Left kidney (tissue), 8 donors: ENCODE data around the gene TMED9. TPM values are rescaled to one million over a fixed set of nuclear protein-coding genes. Genes with fewer than 3 reads are reported as not detected.
A peak's percentile ranks its signal among the peaks of the same experiment; 100 is the strongest.
"Not testable (repeated sequence)": the region's sequence is repeated elsewhere in the genome, so short reads cannot be mapped to it uniquely, and the experiment has no call there.

ENCODE experiments used
- DNase-seq: peaks from one replicate; pipeline ENCODE4 v3.0.0-alpha.2; 2013
- long read RNA-seq, 8 donors: transcript quantifications; one replicate each; lab custom pipeline, GENCODE V29; 2026
- polyA plus RNA-seq: library from polyadenylated mRNA; unstranded; fragments of 120-200 nt; gene quantifications from one replicate; pipeline ENCODE4 v1.2.1, GENCODE V29; 2013; ENCODE audit not compliant: insufficient read length

TMED9 gene
- 139 TPM for polyA plus RNA-seq
- long read RNA-seq, donor 1, transcript TMED9-201 (5 exons, 1,473 nt): major isoform, 114 of 272 reads
- long read RNA-seq, donor 1, partial matches to known transcripts: 148 of 272 reads
- long read RNA-seq, donor 1, other reads (novel, unspliced or antisense): 5 of 272 reads
- long read RNA-seq, donor 2, transcript TMED9-205 (3 exons, 821 nt): minor isoform, 6 of 221 reads
- long read RNA-seq, donor 2, transcript TMED9-201 (5 exons, 1,473 nt): major isoform, 106 of 221 reads
- long read RNA-seq, donor 2, partial matches to known transcripts: 109 of 221 reads
- long read RNA-seq, donor 2, other reads (novel, unspliced or antisense): 0 of 221 reads
- long read RNA-seq, donor 3, transcript TMED9-201 (5 exons, 1,473 nt): major isoform, 133 of 291 reads
- long read RNA-seq, donor 3, partial matches to known transcripts: 147 of 291 reads
- long read RNA-seq, donor 3, other reads (novel, unspliced or antisense): 5 of 291 reads
- long read RNA-seq, donor 4, partial matches to known transcripts: 0 of 5 reads
- long read RNA-seq, donor 4, other reads (novel, unspliced or antisense): 0 of 5 reads
- long read RNA-seq, donor 5, transcript TMED9-201 (5 exons, 1,473 nt): major isoform, 251 of 281 reads
- long read RNA-seq, donor 5, partial matches to known transcripts: 25 of 281 reads
- long read RNA-seq, donor 5, other reads (novel, unspliced or antisense): 0 of 281 reads
- long read RNA-seq, donor 6, transcript TMED9-201 (5 exons, 1,473 nt): major isoform, 102 of 266 reads
- long read RNA-seq, donor 6, transcript TMED9-205 (3 exons, 821 nt): minor isoform, 5 of 266 reads
- long read RNA-seq, donor 6, partial matches to known transcripts: 156 of 266 reads
- long read RNA-seq, donor 6, other reads (novel, unspliced or antisense): 0 of 266 reads
- long read RNA-seq, donor 7, transcript TMED9-205 (3 exons, 821 nt): minor isoform, 5 of 376 reads
- long read RNA-seq, donor 7, transcript TMED9-201 (5 exons, 1,473 nt): major isoform, 169 of 376 reads
- long read RNA-seq, donor 7, partial matches to known transcripts: 200 of 376 reads
- long read RNA-seq, donor 7, other reads (novel, unspliced or antisense): 0 of 376 reads
- long read RNA-seq, donor 8, transcript TMED9-201 (5 exons, 1,473 nt): major isoform, 57 of 61 reads
- long read RNA-seq, donor 8, partial matches to known transcripts: 0 of 61 reads
- long read RNA-seq, donor 8, other reads (novel, unspliced or antisense): 0 of 61 reads

DNA sequence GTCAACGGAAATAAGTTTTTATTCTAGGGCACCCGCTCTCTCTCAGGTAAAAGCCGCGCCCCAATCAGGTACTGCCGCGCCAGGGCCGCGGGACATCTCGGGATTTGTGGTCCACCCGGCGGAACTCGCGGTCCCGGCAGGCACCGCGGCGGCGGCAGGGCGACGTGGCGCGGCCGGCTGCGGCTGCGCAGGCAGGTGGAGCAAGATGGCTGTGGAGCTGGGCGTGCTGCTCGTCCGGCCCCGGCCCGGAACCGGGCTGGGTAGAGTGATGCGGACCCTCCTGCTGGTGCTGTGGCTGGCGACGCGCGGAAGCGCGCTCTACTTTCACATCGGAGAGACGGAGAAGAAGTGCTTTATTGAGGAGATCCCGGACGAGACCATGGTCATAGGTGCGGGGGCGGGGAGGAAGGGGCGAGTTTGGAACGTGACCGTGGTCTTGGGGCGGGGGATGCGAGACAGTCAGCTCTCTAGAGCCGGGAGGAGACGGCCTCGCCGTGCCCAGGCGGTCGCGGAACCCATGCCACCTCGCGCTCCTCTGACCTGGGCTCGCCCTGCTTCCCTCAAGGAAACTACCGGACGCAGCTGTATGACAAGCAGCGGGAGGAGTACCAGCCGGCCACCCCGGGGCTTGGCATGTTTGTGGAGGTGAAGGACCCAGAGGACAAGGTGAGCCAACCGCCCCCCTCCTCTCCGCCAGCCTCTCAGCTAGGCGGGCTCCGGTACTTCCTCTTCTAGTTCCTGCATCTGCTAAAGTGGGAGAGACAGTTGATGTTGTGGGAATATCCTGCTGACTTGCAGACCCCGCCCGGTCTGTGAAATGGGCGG is at the start of gene TMED9:
Gene TMED9, plus strand, starts transcription at position 194 of the 825 bp plus-strand sequence. Its CDS starts 12 bp downstream, at position 206.
- DNase-seq: peak; percentile 72

DNA sequence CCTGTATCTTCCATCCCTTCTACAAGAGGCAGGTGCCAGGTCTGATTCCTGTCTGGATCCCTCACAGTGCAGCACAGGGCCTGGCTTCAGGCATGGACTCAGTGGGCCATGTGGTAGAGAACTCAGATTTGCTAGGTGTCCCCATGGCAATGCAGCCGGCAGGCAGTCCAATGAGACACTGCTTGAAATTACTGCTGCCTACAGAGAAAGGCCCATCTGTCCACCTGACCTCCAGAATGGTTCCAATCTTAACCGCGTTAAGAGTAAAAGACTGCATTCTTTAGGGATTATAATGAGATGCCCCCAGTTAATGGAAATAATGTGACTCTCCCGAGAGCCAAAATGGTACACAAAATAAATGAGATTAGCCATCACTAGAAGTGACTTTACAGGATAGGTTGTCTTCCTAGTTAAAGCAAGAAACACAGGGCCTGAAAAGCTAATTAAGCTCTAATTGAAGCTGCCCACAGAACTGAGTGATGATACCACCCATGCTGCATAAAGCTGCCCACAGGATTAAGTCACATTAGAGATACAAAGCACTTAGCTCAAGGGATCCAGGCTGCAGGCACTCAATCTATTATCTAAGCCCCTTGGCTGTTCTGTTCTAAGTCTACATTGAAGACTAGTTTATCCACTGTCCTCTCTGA is 49.1 kb upstream of the TMED9 start:
- no peak for DNase-seq

- no peak for DNase-seq
These were observed 46.3 kb upstream of the TMED9 start for GRCh38 chr5:177545487-177546257.

DNA sequence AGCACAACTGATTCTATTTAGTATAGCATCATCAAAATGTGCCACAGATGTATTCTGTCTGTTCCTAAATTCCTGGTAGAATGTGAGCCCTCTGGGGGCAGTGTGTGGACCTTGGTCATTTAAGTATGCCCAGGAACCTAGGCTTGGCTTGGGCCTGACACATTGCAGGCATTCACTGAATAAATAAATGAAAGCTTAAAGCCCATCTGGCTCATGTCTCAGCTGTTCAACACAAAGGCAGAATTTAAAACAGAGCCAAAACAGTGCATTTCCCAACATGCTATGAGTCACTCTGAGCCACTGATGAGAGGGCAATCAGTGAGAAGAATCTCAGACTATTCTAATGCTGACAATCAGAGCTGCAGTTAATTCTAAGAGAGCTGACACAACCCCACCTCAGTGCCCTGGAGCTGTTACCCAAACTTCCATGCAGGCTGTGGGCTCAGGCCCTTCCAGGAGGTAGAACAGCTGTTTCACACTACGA is 45.7 kb upstream of the TMED9 start:
- no peak for DNase-seq

DNA sequence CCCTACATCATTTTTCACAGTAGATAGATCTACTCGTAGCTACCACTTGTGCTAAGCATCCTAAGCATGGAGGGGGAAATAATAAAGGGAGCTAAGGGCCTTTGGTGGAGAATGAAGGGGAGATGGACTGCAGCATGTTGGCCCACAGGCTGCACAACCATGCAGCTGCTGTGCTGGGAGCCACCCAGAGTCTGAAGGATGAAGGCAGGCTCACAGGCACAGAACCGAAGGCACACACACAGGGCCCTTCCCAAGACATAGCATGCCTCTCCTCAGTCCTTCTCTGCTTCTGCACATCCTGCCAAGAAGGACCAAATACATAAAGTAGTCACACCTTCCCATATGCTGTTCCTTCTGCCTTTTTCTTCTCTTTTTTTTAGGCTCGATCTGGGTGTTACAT is 44.3 kb upstream of the TMED9 start:
- DNase-seq: no peak

DNA sequence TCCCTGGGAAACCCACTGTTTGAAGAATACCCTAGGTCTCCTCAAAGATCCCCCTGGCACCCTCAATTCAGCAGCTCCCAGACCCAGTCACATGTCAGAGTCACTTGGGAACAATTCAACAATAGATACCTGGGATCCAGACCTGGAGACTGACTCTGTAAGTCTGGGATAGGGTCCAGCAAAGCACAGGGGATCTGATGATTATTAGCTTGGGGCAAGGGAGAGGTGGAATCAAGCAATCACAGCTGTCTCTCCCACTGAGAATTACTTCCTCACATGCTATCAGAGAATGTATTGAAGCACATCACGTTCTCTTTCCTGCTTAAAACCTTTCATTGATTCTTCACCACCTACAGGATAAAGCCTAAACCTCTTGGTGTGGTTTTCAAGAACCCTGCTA is 43.5 kb upstream of the TMED9 start:
- DNase-seq: no peak

DNA sequence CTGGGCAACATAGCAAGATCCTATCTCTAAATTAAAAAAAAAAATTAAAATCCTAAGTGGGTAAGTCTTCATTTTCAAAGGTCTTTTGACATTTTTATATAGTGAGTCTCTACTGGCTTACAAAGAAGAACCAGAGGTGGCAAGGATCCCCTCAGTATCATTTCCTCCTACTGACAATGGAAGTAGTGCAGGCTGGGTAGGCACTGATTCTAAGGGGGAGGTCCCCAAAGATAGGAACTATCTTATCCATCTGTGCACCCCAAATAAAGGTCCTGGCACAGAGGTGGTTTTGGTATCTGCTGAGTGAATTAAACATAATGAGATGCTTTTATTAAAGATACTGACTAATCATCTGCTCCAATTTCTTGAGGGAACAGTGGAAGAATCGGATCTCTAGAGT is 41.9 kb upstream of the TMED9 start:
- DNase-seq: no peak

DNA sequence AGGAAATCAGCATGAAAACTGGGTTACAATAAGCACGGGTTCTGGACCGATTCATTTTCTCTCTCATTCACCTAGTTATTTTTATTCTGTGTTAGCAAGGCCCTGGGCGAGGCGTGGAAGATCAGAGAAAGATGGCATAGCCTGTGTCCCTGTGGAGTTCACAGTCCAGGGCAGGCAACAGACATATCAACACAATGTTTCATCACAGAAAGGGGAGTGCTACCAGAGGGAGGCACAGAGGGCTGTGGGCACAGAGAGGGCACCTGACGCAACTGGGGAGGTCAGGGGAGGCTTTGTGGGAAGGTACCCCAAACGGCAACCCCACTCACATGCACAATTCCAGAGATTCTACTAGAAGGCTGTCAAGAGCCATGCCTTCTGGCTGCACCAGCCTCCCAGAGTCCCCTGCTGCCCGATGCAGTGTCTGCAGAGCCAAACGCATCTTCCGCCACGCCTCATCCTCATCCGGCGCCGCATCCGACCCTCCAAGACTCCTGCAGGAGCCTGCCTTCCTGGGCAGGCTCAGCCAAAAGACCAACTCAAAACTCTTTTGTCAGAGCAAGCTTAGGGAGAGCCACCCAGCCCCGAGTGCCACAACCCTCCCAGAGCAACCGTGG is 39.1 kb upstream of the TMED9 start:
- no peak for DNase-seq

GRCh38 chr5:177553671-177554429 is 38.2 kb upstream of the TMED9 start:
- no peak for DNase-seq

DNA sequence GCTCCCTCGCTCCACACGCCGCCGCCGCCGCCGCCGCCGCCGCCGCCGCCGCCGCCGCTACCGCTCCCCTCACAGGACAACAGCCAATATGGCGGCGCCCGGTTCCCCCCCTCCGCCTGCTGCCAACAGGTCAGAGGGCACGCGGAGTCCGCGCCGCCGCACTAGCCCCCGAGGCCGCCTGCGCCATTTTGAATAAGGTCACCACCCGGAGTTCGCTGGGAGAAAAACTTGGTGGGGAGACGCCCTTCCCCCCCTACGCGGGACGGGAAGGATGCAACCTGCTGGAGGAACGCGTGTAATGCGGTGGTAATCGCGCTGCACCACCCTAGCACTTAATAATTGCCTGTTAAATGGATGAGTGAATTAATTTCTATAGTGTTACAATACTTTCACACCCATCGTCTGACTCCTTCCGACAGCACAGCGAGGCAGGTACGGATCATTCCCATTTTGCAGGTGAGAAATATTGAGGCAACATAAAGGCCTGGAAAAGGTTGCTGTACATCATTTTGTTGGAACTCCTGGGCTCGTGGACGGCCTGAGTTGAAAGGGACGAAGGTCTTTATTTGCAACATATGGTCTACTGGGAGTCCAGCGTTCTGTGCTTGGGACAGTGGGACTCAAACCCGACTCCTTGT is 37.4 kb upstream of the TMED9 start, which contains the start of gene FAM193B:
Gene FAM193B, minus strand, starts transcription at position 90 of the 638 bp plus-strand sequence. CDS start 105 bp downstream, outside the sequence.
- peak; percentile 89 for DNase-seq

DNA sequence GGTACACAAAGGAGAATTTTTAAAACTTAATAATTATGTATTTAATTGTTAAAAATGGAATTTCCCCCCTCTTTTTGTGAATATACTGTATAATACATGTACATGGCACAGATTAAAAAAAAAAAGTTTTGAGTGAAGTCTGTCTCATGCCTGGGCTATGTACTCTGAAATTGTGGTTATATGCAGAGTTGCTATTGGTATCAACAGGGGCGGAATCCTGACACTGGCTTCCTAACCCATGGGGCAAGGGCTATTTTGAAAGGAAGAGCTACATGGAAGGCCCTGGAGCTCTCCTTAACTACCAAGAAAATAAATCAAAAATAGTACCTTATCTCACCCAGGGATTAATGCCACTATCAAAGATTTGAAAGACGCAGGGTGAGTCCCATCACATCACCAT is 36.8 kb upstream of the TMED9 start:
- no peak for DNase-seq

DNA sequence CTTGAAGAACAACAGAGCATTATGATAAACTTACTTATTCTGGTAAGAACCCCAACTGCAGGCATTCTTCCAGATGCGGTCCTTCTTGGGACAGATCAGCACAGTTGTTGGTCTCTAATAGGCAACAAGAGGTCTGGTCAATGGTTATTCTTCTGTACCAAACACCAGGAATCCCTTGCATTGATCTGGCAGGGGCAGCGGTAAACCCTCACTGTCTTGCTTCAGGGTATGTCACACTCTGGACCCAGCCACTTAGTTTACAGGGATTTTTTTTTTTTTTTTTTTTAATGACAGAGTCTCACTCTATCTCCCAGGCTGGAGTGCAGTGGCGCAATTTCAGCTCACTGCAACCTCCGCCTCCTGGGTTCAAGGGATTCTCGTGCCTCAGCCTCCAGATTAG is 36.3 kb upstream of the TMED9 start:
- DNase-seq: no peak

- peak; percentile 30 for DNase-seq
These were observed 34.9 kb upstream of the TMED9 start for GRCh38 chr5:177557041-177557647.

DNA sequence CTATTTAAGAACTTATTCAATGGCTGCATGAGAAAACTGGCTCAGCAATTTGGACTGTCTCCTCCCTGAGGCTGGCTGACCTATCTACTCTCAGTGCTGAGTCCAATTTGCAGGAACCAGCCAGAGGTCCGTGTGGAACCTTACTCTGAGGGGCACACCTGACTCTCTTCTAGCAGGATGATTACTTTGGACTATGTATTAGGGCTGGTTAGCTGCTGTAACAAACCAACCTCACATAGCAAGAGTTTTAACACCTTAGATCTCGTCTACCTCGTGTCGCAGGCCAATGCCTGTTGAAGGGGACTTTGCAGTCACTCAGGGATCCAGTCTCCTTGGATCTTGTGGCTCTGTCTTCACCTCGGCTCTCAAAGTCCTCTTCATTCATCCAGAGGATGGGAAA is 34.2 kb upstream of the TMED9 start:
- DNase-seq: no peak

DNA sequence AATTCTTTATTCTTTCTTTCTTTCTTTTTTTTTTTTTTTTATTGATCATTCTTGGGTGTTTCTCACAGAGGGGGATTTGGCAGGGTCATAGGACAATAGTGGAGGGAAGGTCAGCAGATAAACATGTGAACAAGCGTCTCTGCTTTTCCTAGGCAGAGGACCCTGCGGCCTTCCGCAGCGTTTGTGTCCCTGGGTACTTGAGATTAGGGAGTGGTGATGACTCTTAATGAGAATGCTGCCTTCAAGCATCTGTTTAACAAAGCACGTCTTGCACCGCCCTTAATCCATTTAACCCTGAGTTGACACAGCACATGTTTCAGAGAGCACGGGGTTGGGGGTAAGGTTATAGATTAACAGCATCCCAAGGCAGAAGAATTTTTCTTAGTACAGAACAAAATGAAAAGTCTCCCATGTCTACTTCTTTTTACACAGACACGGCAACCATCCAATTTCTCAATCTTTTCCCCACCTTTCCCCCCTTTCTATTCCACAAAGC is 32.5 kb upstream of the TMED9 start:
- not testable (repeated sequence) for DNase-seq

DNA sequence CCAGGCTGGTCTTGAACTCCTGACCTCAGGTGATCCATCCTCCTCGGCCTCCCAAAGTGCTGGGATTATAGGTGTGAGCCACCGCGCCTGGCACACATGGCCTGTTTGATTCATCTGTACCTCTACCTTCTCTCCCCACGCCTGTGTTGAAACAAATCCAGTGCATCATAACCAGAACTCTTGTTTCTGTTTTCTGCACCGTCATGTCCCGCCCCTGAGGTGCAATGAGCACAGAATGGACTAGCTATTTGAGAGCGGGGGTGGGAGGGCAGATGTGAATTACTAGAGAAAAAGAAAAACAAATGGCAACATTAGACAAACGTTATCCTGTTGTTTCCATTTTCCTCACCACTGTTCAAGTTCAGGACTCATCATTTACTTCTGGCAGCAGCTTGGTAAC is 27.0 kb upstream of the TMED9 start:
- DNase-seq: no peak

DNA sequence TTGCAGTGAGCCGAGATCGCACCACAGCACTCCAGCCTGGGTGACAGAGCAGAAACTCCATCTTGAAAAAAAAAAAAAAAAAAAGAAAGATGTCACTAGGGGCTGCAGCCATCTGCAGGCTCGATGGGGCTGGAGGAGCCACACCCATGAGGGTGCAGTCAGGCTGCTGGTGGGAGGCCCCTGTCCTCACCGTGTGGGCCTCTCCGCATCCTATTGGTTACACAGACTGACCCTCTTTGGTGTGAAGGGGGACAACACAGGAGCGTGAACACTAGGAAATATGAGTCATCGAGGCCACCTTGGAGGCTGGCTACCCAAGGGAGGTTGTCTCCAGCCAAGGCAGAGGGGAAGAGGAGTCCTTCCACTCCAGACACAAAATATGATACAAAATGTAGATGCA is 23.7 kb upstream of the TMED9 start:
- no peak for DNase-seq
